Naive thymus-derived CD4-positive, alpha-beta T cell (primary cell): ENCODE measurements around the gene TMEM247. TPM values are rescaled to one million over a fixed set of nuclear protein-coding genes. Genes with fewer than 3 reads are reported as not detected.
A peak's percentile ranks its signal among the peaks of the same experiment; 100 is the strongest.

Experiments used
- ATAC-seq: fragments of 150-1000 bp; cut with Tn5 transposase; 2 replicates; pipeline ENCODE4 v1.10.0; 2021; ENCODE audit warnings: mild to moderate bottlenecking, moderate library complexity
- CTCF ChIA-PET: fragments of 350-600 bp; sonication (Branson Sonifier 250); formaldehyde crosslinking; loops from one replicate; lab custom pipeline; 2021; ENCODE audit warnings: antibody characterized with exemption; lab: Charles Lee
- POLR2A ChIA-PET: fragments of 350-600 bp; sonication (Branson Sonifier 250); formaldehyde crosslinking; loops from one replicate; lab custom pipeline; 2021; ENCODE audit warnings: antibody characterized with exemption, inconsistent platforms; lab: Charles Lee
- DNase-seq, 9 donors: peaks; one replicate each; pipeline versions ENCODE4 v3.0.0 to v3.0.0-alpha.2; 2020 to 2022; ENCODE audit warnings: mixed read lengths in 1 of 9
- H3K27ac ChIP-seq: one replicate; pipeline ENCODE4 v1.7.0; 2013; ENCODE audit warnings: mild to moderate bottlenecking, low read depth, low read length, moderate library complexity
- H3K27me3 ChIP-seq, 2 donors: one replicate each; pipeline ENCODE4 v1.7.0; 2013; ENCODE audit warnings: low read length in 2 of 2, mild to moderate bottlenecking in 2 of 2, moderate library complexity in 2 of 2; ENCODE audit not compliant: control insufficient read depth in 2 of 2, insufficient read depth in 2 of 2
- H3K36me3 ChIP-seq, 3 experiments: 1 replicate in 2 of 3; 2 replicates in 1 of 3; pipeline ENCODE4 v1.7.0; 2013; ENCODE audit warnings: low read length in 3 of 3, mild to moderate bottlenecking in 3 of 3, moderate library complexity in 1 of 3; ENCODE audit not compliant: insufficient read depth in 3 of 3, control insufficient read depth in 2 of 3
- H3K4me1 ChIP-seq, 2 donors: one replicate each; pipeline ENCODE4 v1.7.0; 2013; ENCODE audit warnings: low read length in 2 of 2, mild to moderate bottlenecking in 2 of 2, moderate library complexity in 1 of 2; ENCODE audit not compliant: control insufficient read depth in 2 of 2, insufficient read depth in 2 of 2
- H3K4me3 ChIP-seq: 2 replicates; pipeline ENCODE4 v1.7.0; 2013; ENCODE audit warnings: mild to moderate bottlenecking, low read length
- H3K9me3 ChIP-seq, 3 experiments: 1 replicate in 2 of 3; 2 replicates in 1 of 3; pipeline ENCODE4 v1.7.0; 2013; ENCODE audit warnings: low read length in 3 of 3; ENCODE audit not compliant: control insufficient read depth in 2 of 3
- H3K27ac Mint-ChIP-seq, 9 donors: one replicate each; pipeline ENCODE4 v1.8.0; 2020 to 2022; ENCODE audit warnings: mixed read lengths in 9 of 9, mild to moderate bottlenecking in 8 of 9, moderate library complexity in 5 of 9, inconsistent platforms in 2 of 9
- H3K27me3 Mint-ChIP-seq, 5 donors: one replicate each; pipeline ENCODE4 v1.8.0; 2021 to 2022; ENCODE audit warnings: mixed read lengths in 5 of 5, mild to moderate bottlenecking in 1 of 5
- H3K36me3 Mint-ChIP-seq, 5 donors: one replicate each; pipeline ENCODE4 v1.8.0; 2020 to 2022; ENCODE audit warnings: mixed read lengths in 5 of 5, mild to moderate bottlenecking in 3 of 5, inconsistent platforms in 1 of 5
- H3K4me1 Mint-ChIP-seq, 7 donors: one replicate each; pipeline ENCODE4 v1.8.0; 2020 to 2022; ENCODE audit warnings: mixed read lengths in 7 of 7, mild to moderate bottlenecking in 3 of 7, inconsistent platforms in 1 of 7
- H3K4me3 Mint-ChIP-seq, 10 donors: one replicate each; pipeline ENCODE4 v1.8.0; 2020 to 2022; ENCODE audit warnings: mild to moderate bottlenecking in 10 of 10, mixed read lengths in 10 of 10, moderate library complexity in 6 of 10, inconsistent platforms in 2 of 10
- H3K9me3 Mint-ChIP-seq, 11 donors: one replicate each; pipeline ENCODE4 v1.8.0; 2020 to 2022; ENCODE audit warnings: mixed read lengths in 11 of 11, mild to moderate bottlenecking in 4 of 11, inconsistent platforms in 1 of 11, moderate library complexity in 1 of 11
- intact Hi-C, 2 donors: fragments of 100-400 bp; cut with micrococcal nuclease; formaldehyde crosslinking; loops; one replicate each; pipeline ENCODE4 v1.15.1; 2023
- polyA plus RNA-seq, 2 donors: library from polyadenylated mRNA; unstranded; fragments of 300-500 nt; fragmentation: Illumina TruSeq; gene quantifications; one replicate each; pipeline ENCODE4 v1.2.3, GENCODE V29; 2021
- total RNA-seq, 6 experiments: library from RNA in 5 of 6; stranded (reverse) in 5 of 6; gene quantifications; 1 replicate in 5 of 6; 2 replicates in 1 of 6; pipeline ENCODE4 v1.2.3 and lab custom pipeline; 2021 to 2026

TMEM247 gene
- total and polyA plus RNA-seq, 7 experiments from 2014 or later: not detected

- Mint-ChIP-seq H3K4me3 (no peak overlapping the region), H3K27me3 (peaks cover 0 to 41% (median 5%) of the 10 kb centered on the region in 5 donors), H3K4me1 (no peaks in the 10 kb centered on the region), H3K36me3 (peaks cover 0 to 12% (median 5%) of the 10 kb centered on the region in 5 donors), H3K27ac (no peak overlapping the region), H3K9me3 (peaks cover 0 to 36% (median 7%) of the 10 kb centered on the region in 11 donors)
- ChIA-PET CTCF (interaction anchor here (1.7 kb wide), 1 partner anchor 201 kb away, joined by 5 read pairs; no protein-coding TSS in a partner anchor), POLR2A (no interaction called here)
- Histone ChIP-seq H3K4me3 (no peak overlapping the region), H3K36me3 (no peaks in the 10 kb centered on the region), H3K27ac (no peak overlapping the region), H3K27me3 (no peaks in the 10 kb centered on the region), H3K4me1 (no peaks in the 10 kb centered on the region), H3K9me3 (peaks cover 0 to 7% (median 0%) of the 10 kb centered on the region in 3 experiments)
- ATAC-seq (no peak), DNase-seq (no peak)
- intact Hi-C loops: no loop called here
Observed at GRCh38 chr2:46449700-46450099, 29.7 kb upstream of the TMEM247 start.

- Mint-ChIP-seq H3K27ac (no peak overlapping the region), H3K36me3 (peaks cover 0 to 9% (median 0%) of the 10 kb centered on the region in 5 donors), H3K27me3 (peaks cover 0 to 40% (median 5%) of the 10 kb centered on the region in 5 donors), H3K4me1 (no peaks in the 10 kb centered on the region), H3K9me3 (peaks cover 0 to 21% (median 4%) of the 10 kb centered on the region in 11 donors), H3K4me3 (no peak overlapping the region)
- Histone ChIP-seq H3K4me1 (no peaks in the 10 kb centered on the region), H3K27ac (no peak overlapping the region), H3K27me3 (no peaks in the 10 kb centered on the region), H3K4me3 (no peak overlapping the region), H3K36me3 (no peaks in the 10 kb centered on the region), H3K9me3 (no peaks in the 10 kb centered on the region)
- CTCF ChIA-PET: interaction anchor here (1.7 kb wide), 1 partner anchor 200 kb away, joined by 5 read pairs; no protein-coding TSS in a partner anchor
- intact Hi-C loops: no loop called here
- DNase-seq (no peak), ATAC-seq (no peak)
- POLR2A ChIA-PET: interaction anchor here (0.7 kb wide), 1 partner anchor 10 kb away, joined by 3 read pairs; no protein-coding TSS in a partner anchor
Observed at GRCh38 chr2:46451131-46451711, 28.1 kb upstream of the TMEM247 start.

GRCh38 chr2:46456789-46457188, 22.6 kb upstream of the TMEM247 start:
- H3K4me3 ChIP-seq: no peak overlapping the region
- Mint-ChIP-seq H3K36me3 (no peaks in the 10 kb centered on the region), H3K4me3 (no peak overlapping the region), H3K4me1 (peaks cover 0 to 7% (median 3%) of the 10 kb centered on the region in 7 donors), H3K27me3 (peaks cover 0 to 14% (median 0%) of the 10 kb centered on the region in 5 donors), H3K27ac (no peak overlapping the region), H3K9me3 (peaks cover 0 to 1% (median 0%) of the 10 kb centered on the region in 11 donors)
- intact Hi-C loops: no loop called here
- H3K27me3 ChIP-seq: no peaks in the 10 kb centered on the region
- DNase-seq (no peak), ATAC-seq (no peak)
- H3K27ac ChIP-seq: no peak overlapping the region
- ChIA-PET POLR2A (interaction anchor here (0.6 kb wide), 1 partner anchor 70 kb away, joined by 3 read pairs; no protein-coding TSS in a partner anchor), CTCF (interaction anchor here (1.0 to 1.2 kb wide), 2 partner anchors 12 to 19 kb away, joined by 3 to 4 read pairs; no protein-coding TSS in a partner anchor)
- H3K36me3 ChIP-seq: no peaks in the 10 kb centered on the region
- no peaks in the 10 kb centered on the region for H3K9me3 ChIP-seq
- no peaks in the 10 kb centered on the region for H3K4me1 ChIP-seq

GRCh38 chr2:46458763-46459500, 20.4 kb upstream of the TMEM247 start:
- H3K4me3 ChIP-seq: no peak overlapping the region
- Mint-ChIP-seq H3K27ac (peak overlapping the region in 1 of 9 donors; percentile 7), H3K4me3 (no peak overlapping the region), H3K27me3 (peaks cover 0 to 7% (median 0%) of the 10 kb centered on the region in 5 donors), H3K4me1 (peaks cover 0 to 10% (median 3%) of the 10 kb centered on the region in 7 donors), H3K36me3 (no peaks in the 10 kb centered on the region), H3K9me3 (peaks cover 0 to 2% (median 0%) of the 10 kb centered on the region in 11 donors)
- no peaks in the 10 kb centered on the region for H3K4me1 ChIP-seq
- DNase-seq (no peak), ATAC-seq (no peak)
- intact Hi-C loops: no loop called here
- H3K27me3 ChIP-seq: no peaks in the 10 kb centered on the region
- ChIA-PET POLR2A (no interaction called here), CTCF (interaction anchor here (0.8 to 1.8 kb wide), 4 partner anchors 396 to 1295 kb away, joined by 3 to 7 read pairs (median 4); no protein-coding TSS in a partner anchor)
- no peaks in the 10 kb centered on the region for H3K9me3 ChIP-seq
- H3K27ac ChIP-seq: no peak overlapping the region
- no peaks in the 10 kb centered on the region for H3K36me3 ChIP-seq

GRCh38 chr2:46459694-46460093, 19.7 kb upstream of the TMEM247 start:
- no peak overlapping the region for H3K4me3 Mint-ChIP-seq
- peaks cover 0 to 11% (median 7%) of the 10 kb centered on the region in 7 donors for H3K4me1 Mint-ChIP-seq
- H3K27me3 Mint-ChIP-seq: peaks cover 0 to 7% (median 0%) of the 10 kb centered on the region in 5 donors

GRCh38 chr2:46460241-46460921, 19.0 kb upstream of the TMEM247 start:
- Mint-ChIP-seq H3K36me3 (no peaks in the 10 kb centered on the region), H3K4me3 (no peak overlapping the region), H3K27ac (peak overlapping the region in 1 of 9 donors; percentile 51), H3K27me3 (peaks cover 0 to 5% (median 0%) of the 10 kb centered on the region in 5 donors), H3K9me3 (peaks cover 0 to 2% (median 0%) of the 10 kb centered on the region in 11 donors), H3K4me1 (peaks cover 0 to 12% (median 8%) of the 10 kb centered on the region in 7 donors)
- no peak for ATAC-seq
- Histone ChIP-seq H3K27ac (no peak overlapping the region), H3K4me1 (no peaks in the 10 kb centered on the region), H3K9me3 (no peaks in the 10 kb centered on the region), H3K4me3 (no peak overlapping the region), H3K27me3 (no peaks in the 10 kb centered on the region), H3K36me3 (no peaks in the 10 kb centered on the region)
- CTCF ChIA-PET: interaction anchor here (0.6 to 1.5 kb wide), 4 partner anchors 97 to 503 kb away, joined by 3 to 4 read pairs (median 4); no protein-coding TSS in a partner anchor
- POLR2A ChIA-PET: interaction anchor here (0.6 kb wide), 1 partner anchor 10 kb away, joined by 3 read pairs; no protein-coding TSS in a partner anchor
- no peak for DNase-seq
- intact Hi-C loops: loop anchor here in 1 of 2 donors (2.0 kb wide), 1 partner anchor 398 kb away; no protein-coding TSS in a partner anchor

More at GRCh38 chr2:46459694-46460093, 19.7 kb upstream of the TMEM247 start:
- intact Hi-C loops: loop anchor here in 1 of 2 donors (2.0 kb wide), 1 partner anchor 397 kb away; no protein-coding TSS in a partner anchor
- DNase-seq: no peak
- Histone ChIP-seq H3K9me3 (no peaks in the 10 kb centered on the region), H3K27me3 (no peaks in the 10 kb centered on the region), H3K4me1 (no peaks in the 10 kb centered on the region), H3K27ac (no peak overlapping the region), H3K36me3 (no peaks in the 10 kb centered on the region), H3K4me3 (no peak overlapping the region)
- Mint-ChIP-seq H3K27ac (no peak overlapping the region), H3K36me3 (no peaks in the 10 kb centered on the region), H3K9me3 (peaks cover 0 to 2% (median 0%) of the 10 kb centered on the region in 11 donors)
- no peak for ATAC-seq
- CTCF ChIA-PET: interaction anchor here (0.6 to 1.8 kb wide), 6 partner anchors 96 to 503 kb away, joined by 3 to 7 read pairs (median 4); no protein-coding TSS in a partner anchor
- POLR2A ChIA-PET: no interaction called here
